ENCODE results near the gene LRRC37A2.
"Not testable (repeated sequence)": the region's sequence is repeated elsewhere in the genome, so short reads cannot be mapped to it uniquely, and the experiment has no call there.

LRRC37A2 gene

DNA sequence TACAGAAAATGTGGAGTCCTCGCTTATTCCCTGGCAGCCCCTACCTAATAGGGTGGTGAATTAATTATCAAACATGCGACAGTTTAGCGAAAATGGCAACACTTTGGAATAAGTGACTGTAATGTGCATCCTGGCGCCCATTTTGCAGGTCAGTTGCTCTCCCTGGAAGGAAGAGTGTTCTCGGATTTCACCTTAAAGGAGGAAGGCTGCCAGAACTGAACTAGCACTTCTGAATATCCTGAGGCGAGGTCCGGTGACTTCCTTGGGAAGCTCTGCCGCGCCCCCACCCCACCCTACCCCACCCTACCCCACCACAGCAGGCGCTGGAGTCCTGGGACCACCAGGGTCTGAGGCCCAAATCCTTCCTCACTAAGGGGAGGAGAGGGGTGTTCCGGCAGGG, at the start of gene LRRC37A2:
LRRC37A2 (plus strand) TSS at position 301 of the 400 bp plus-strand sequence. CDS start 245 bp downstream, outside the sequence.
- not testable (repeated sequence) for DNase-seq

DNA sequence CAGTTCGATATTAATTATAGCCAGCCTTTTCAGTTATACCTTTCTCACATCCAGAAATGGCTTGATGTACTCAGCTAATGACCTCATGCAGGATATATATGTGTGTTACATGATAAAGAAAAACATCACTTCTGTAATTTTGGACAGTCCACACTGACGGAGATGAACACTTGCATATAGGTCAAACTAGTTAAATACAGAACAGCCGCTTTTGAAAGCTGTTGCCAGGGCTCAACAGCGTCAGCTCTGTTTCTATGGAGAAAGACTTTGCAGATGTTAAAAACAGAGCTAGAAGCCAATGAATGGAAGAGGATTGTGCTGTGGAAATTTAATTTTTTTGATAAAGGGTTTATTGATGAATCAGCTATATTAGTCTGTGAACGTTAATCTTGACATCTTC, 44.6 kb upstream of the LRRC37A2 start:
- not testable (repeated sequence) for DNase-seq

DNA sequence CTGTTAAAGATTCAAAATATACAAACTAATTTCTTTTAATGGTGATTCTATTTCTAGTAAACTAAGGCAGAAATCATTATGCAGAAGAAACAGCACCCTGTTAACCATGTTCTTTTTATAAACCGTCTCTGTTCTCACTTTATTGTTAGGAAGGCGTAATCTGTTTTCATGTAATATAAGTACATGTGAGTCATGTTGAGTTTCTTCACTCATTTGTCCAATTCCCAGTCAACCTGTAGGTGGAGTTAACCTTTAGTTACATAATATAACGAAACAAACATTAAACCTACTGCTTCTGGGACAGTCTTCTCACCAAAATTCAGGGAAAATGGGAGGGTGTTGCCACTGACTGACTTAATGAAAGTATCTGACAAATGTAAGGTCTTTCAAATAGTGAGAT, 37.8 kb upstream of the LRRC37A2 start:
- DNase-seq: not testable (repeated sequence)

GRCh38 chr17:46475583-46475982, 36.7 kb upstream of the LRRC37A2 start:
- not testable (repeated sequence) for DNase-seq

DNA sequence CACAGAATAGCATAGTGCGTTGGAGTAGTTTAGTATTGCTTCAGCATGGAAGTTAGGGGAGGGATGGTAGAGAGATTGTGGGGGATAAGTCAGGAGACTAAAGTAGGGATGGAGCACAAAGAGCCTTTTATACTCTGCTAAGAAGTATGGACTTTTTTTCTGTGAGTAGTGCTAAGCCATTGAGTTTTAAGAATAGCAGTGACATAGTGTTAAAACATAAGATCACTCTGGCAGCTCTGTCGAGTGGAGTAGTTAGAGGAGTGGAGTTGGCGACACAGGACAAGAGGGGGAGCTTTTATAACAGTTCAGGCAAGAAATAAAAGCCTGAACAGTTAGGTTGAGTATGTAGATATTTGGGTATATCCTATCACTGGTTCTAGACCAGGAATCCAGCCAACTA, 33.4 kb upstream of the LRRC37A2 start:
- DNase-seq: not testable (repeated sequence)

DNA sequence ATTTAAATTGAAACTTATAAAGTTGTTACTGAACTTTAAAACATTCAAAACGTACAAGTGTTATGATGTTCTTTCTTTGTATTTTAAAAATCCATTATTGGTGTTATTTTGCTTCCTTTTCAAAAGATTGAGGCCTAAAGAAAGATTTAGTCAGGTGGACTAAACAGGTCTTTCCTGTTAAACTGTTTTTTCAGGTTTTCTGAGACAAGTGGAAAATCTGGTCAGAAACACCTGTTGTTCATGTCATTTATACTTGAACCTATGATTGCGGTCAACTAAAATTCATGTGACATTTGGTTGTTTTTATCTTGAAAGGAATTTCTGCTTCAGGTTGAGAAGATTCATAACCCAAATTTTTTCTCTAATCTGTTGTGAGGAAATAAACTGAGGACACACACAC, 31.0 kb upstream of the LRRC37A2 start:
- DNase-seq: not testable (repeated sequence)

- not testable (repeated sequence) for DNase-seq
Observed at GRCh38 chr17:46492021-46492420, 20.2 kb upstream of the LRRC37A2 start.

GRCh38 chr17:46499437-46500139, 12.7 kb upstream of the LRRC37A2 start:
- DNase-seq: not testable (repeated sequence)

DNA sequence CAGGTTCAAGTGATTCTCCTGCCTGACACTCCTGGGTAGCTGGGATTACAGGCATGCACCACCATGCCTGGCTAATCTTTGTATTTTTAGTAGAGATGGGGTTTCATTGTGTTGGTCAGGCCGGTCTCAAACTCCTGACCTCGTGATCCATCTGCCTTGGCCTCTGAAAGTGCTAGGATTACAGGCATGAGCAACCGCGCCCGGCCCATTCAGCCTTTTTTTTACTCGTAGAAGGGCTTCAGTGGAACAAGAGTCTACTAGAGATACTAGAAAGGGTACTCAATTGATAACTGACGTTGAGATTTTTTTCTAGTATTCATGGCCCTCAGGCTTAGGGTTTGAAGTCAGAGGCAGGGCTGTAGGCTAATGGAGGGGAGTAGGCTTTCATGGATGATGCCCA, 6.4 kb upstream of the LRRC37A2 start:
- DNase-seq: not testable (repeated sequence)

DNA sequence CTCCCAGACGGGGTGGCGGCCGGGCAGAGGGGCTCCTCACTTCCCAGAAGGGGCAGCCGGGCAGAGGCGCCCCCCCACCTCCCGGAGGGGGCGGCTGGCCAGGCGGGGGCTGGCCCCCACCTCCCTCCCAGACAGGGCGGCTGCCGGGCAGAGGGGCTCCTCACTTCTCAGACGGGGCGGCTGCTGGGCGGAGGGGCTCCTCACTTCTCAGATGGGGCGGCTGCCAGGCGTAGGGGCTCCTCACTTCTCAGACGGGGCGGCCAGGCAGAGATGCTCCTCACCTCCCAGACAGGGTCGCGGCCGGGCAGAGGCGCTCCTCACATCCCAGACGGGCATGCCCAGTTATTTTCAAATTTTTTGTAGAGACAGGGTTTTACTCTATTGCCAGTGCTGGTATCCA, 22.4 kb downstream of the LRRC37A2 start:
- DNase-seq: not testable (repeated sequence)

DNA sequence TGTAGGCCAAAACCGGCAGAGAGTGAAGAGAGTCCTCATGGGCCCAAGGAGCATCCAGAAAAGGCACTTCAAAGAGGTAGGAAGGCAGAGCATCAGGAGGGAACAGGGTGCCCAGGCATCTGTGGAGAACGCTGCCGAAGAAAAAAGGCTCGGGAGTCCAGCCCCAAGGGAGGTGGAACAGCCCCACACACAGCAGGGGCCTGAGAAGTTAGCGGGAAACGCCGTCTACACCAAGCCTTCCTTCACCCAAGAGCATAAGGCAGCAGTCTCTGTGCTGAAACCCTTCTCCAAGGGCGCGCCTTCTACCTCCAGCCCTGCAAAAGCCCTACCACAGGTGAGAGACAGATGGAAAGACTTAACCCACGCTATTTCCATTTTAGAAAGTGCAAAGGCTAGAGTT, 36.3 kb downstream of the LRRC37A2 start:
- DNase-seq: not testable (repeated sequence)

- not testable (repeated sequence) for DNase-seq
Observed at GRCh38 chr17:46559155-46559554, 46.9 kb downstream of the LRRC37A2 start.

DNA sequence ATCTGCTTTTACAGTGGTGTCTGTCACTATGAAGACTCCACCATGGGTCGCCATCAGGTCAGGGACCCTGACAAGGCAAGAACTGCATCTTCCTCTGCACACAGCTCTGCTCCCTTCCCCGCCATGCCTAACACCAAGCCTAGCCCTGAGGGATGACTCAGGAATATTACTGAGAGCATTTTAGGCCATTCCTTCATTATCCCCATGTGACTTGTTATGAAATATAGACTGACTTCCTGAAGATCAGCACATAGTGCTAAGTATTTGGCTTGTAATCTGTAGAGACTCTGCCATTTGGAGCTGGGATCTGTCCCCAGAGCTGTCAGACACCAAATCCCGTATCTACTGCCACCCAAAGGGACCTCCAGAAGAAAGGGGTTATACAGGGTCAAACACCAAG, 47.8 kb downstream of the LRRC37A2 start:
- not testable (repeated sequence) for DNase-seq

- not testable (repeated sequence) for DNase-seq
Observed at GRCh38 chr17:46566284-46566683, 54.0 kb downstream of the LRRC37A2 start.

GRCh38 chr17:46566980-46567379, 54.7 kb downstream of the LRRC37A2 start:
- DNase-seq: not testable (repeated sequence)

DNA sequence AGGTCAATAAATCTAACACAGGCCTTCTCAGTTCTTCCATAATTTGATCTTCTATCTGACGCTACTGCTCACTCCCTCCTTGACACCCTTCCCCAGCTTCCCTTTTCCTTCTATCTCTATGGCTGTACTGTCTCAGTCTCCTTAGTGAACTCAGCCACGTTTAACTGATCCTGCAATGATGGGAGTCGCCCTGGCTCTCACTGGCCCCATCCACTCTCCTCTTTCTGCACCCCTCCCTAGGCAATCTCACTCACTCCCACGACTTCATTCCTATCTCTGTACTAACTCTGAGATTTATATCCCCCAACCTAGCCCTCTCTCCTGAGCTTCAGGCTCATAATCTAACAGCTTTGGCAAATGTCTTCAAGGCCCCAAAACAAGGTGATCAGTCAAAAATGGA, 59.5 kb downstream of the LRRC37A2 start:
- DNase-seq: not testable (repeated sequence)

- DNase-seq: not testable (repeated sequence)
Observed at GRCh38 chr17:46579083-46580075, 67.1 kb downstream of the LRRC37A2 start, which contains the start of gene ARL17A. Gene ARL17A (minus strand): TSS chr17:46579691. CDS start chr17:46576322, 3,369 bp downstream.

DNA sequence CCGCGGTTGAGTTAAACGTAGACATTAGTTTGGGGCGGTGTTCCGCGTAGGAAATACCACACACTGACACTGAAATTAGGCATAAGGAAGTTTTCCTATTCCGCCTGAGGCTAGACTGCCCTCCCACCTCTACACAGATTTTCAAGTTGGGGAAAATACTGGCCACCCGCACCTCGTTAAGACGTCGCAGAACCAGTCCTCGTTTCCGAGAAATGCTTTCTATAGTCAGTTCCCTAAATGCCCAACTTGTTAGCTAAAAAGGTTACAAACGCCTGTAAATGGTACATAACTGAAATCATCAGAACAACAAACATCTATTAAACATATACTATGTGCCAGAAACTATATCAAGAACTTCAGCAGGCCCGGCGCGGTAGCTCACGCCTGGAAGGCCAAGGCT, 67.8 kb downstream of the LRRC37A2 start:
- not testable (repeated sequence) for DNase-seq

- not testable (repeated sequence) for DNase-seq
Observed at GRCh38 chr17:46585444-46585843, 73.2 kb downstream of the LRRC37A2 start.

DNA sequence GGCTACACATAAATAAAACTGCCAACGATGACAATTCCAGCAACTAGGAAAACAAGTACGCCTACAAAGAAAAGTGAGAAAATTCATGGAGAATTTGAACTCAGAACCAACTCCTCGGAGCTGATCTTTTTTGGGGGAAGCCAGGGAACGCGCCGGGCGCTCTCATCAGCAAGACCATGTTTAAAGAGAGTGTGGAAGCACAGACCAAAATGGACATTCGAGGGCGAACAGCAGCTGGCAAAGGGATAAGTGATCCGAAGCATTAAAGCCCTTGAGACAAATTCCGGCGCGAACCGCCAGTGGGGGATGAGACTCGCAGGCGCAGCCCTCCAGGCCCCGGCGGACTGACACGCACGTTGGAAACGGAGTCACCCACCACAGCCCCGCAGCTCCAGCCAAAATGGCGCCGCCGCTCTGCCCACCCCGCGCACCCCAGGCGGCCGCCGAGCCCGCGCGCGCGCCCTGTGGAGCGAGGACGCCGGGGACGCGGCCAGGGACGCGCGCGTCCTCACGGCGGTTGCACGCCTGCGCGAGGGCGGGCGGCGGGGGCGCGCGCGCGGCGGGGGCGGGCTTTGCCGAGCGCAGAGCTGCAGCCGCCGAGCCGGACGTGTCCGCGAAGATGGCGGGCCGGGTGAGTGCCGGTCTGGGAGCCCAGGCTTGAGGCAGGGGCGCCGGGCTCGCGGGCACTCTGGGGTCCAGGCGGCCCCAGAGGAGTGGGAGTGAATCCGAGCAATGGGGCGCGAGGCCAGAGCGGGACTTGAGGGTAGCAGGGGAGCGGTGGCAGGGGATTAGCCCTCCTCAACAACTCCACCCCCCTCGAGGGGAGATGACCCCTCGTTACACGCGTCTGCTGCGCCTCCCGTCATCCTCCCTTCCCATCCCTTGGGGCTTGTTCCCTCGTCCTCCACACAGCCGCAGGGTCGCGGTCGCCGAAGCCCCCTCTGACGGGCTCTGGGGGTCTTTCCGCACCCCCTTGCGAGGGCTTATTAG, 78.2 kb downstream of the LRRC37A2 start, which contains the start of gene NSF:
NSF (plus strand) TSS at position 513 of the 990 bp plus-strand sequence; CDS start at position 620, 107 bp downstream.
- not testable (repeated sequence) for DNase-seq

- DNase-seq: not testable (repeated sequence)
Observed at GRCh38 chr17:46591332-46591731, 79.1 kb downstream of the LRRC37A2 start.
